GM18511 (cell line): ENCODE results near the gene RTEL1.

Experiments used
- ATAC-seq: cut with Tn5 transposase; IDR thresholded peaks from one replicate; pipeline ENCODE4 v1.9.1; 2021; ENCODE audit warnings: mild to moderate bottlenecking, moderate library complexity; ENCODE audit not compliant: unreplicated experiment

RTEL1 gene

GRCh38 chr20:63697868-63698545 lies 39.9 kb downstream of the RTEL1 start:
- ATAC-seq = no peak

- ATAC-seq = no peak
Observed at GRCh38 chr20:63698739-63699465, 40.8 kb downstream of the RTEL1 start.

GRCh38 chr20:63699466-63700198 lies 41.5 kb downstream of the RTEL1 start:
- ATAC-seq = no peak

- ATAC-seq = no peak
Observed at GRCh38 chr20:63700199-63701050, 42.3 kb downstream of the RTEL1 start.

- ATAC-seq = no peak
Observed at GRCh38 chr20:63701051-63701328, 42.9 kb downstream of the RTEL1 start.

GRCh38 chr20:63701329-63702035 lies 43.4 kb downstream of the RTEL1 start:
- ATAC-seq = no peak

GRCh38 chr20:63702036-63702665 lies 44.0 kb downstream of the RTEL1 start:
- ATAC-seq = no peak

GRCh38 chr20:63702751-63703470 lies 44.8 kb downstream of the RTEL1 start:
- no peak for ATAC-seq

GRCh38 chr20:63703471-63703975 lies 45.4 kb downstream of the RTEL1 start:
- ATAC-seq = no peak

- no peak for ATAC-seq
Observed at GRCh38 chr20:63703976-63704748, 46.0 kb downstream of the RTEL1 start.

- ATAC-seq = no peak
Observed at GRCh38 chr20:63704749-63705117, 46.6 kb downstream of the RTEL1 start.

GRCh38 chr20:63705232-63706026 lies 47.3 kb downstream of the RTEL1 start:
- no peak for ATAC-seq

GRCh38 chr20:63706027-63706695 lies 48.0 kb downstream of the RTEL1 start:
- no peak for ATAC-seq

GRCh38 chr20:63706852-63707557 lies 48.9 kb downstream of the RTEL1 start:
- peak; percentile 35 for ATAC-seq

GRCh38 chr20:63707558-63708300 lies 49.6 kb downstream of the RTEL1 start, which contains the start of the genes ARFRP1 and ZGPAT:
Gene ARFRP1 (minus strand): TSS chr20:63707976. CDS start chr20:63707091, 885 bp downstream.
Gene ZGPAT (plus strand): TSS chr20:63708039. CDS start chr20:63708581, 542 bp downstream.
- ATAC-seq = peak; percentile 71
